Measurements from ENCODE around the gene EPHA1.

The EPHA1 gene

GRCh38 chr7:143374561-143374960, 34.1 kb downstream of the EPHA1 start:
- no peak for DNase-seq (ENCODE audit: extremely low read depth, low read depth)
- no peak for TF ChIP-seq CTCF (IDR thresholded peaks at IDR 0.05; ENCODE audit: low read depth, low read length)

- DNase-seq (ENCODE audit: extremely low read depth, low read depth): no peak
- TF ChIP-seq CTCF (IDR thresholded peaks at IDR 0.05; ENCODE audit: low read depth, low read length): no peak
Measured at GRCh38 chr7:143373255-143373794, 35.3 kb downstream of the EPHA1 start.

GRCh38 chr7:143372070-143372469, 36.6 kb downstream of the EPHA1 start:
- DNase-seq (ENCODE audit: extremely low read depth, low read depth): no peak
- no peak for TF ChIP-seq CTCF (IDR thresholded peaks at IDR 0.05; ENCODE audit: low read depth, low read length)

- TF ChIP-seq CTCF (IDR thresholded peaks at IDR 0.05; ENCODE audit: low read depth, low read length): no peak
- no peak for DNase-seq (ENCODE audit: extremely low read depth, low read depth)
Measured at GRCh38 chr7:143369678-143370651, 38.7 kb downstream of the EPHA1 start.

GRCh38 chr7:143368387-143368786, 40.3 kb downstream of the EPHA1 start:
- TF ChIP-seq CTCF (IDR thresholded peaks at IDR 0.05; ENCODE audit: low read depth, low read length): no peak
- no peak for DNase-seq (ENCODE audit: extremely low read depth, low read depth)

GRCh38 chr7:143367972-143368371, 40.7 kb downstream of the EPHA1 start:
- no peak for DNase-seq (ENCODE audit: extremely low read depth, low read depth)
- no peak for TF ChIP-seq CTCF (IDR thresholded peaks at IDR 0.05; ENCODE audit: low read depth, low read length)

Data from AG09319 (cell line).